Esophagus squamous epithelium (tissue), 4 donors: ENCODE measurements around the gene P2RY6.

Source experiments
- POLR2A ChIP-seq, 4 donors: fragments of 450-650 bp; IDR thresholded peaks; one replicate each; pipeline ENCODE4 v1.6.1; 2017; ENCODE audit warnings: antibody characterized with exemption in 4 of 4, mild to moderate bottlenecking in 4 of 4, moderate library complexity in 3 of 4
- TF ChIP-seq, protein P1 (sequence below), 6 experiments: fragments of 450-650 bp in 4 of 6; fragments of 200-600 bp in 2 of 6; sonication (generic) in 2 of 6; IDR thresholded peaks; one replicate each; pipeline ENCODE4 v1.5.1; 2016 to 2019; ENCODE audit warnings: antibody characterized with exemption in 6 of 6, mild to moderate bottlenecking in 4 of 6, moderate library complexity in 4 of 6

- TF ChIP-seq, protein P1, sequence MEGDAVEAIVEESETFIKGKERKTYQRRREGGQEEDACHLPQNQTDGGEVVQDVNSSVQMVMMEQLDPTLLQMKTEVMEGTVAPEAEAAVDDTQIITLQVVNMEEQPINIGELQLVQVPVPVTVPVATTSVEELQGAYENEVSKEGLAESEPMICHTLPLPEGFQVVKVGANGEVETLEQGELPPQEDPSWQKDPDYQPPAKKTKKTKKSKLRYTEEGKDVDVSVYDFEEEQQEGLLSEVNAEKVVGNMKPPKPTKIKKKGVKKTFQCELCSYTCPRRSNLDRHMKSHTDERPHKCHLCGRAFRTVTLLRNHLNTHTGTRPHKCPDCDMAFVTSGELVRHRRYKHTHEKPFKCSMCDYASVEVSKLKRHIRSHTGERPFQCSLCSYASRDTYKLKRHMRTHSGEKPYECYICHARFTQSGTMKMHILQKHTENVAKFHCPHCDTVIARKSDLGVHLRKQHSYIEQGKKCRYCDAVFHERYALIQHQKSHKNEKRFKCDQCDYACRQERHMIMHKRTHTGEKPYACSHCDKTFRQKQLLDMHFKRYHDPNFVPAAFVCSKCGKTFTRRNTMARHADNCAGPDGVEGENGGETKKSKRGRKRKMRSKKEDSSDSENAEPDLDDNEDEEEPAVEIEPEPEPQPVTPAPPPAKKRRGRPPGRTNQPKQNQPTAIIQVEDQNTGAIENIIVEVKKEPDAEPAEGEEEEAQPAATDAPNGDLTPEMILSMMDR (IDR thresholded peaks at IDR 0.05): no peak
- TF ChIP-seq POLR2A (IDR thresholded peaks at IDR 0.05): no peak
Measured at GRCh38 chr11:73243093-73243485, 29.0 kb upstream of the P2RY6 start.
